Measurements from ENCODE around the gene VWA8. TPM values are rescaled to one million over a fixed set of nuclear protein-coding genes. Genes with fewer than 3 reads are reported as not detected.

Gene VWA8
- polyA plus RNA-seq, 1 of the 3 experiments (the other 2 are of a cell fraction), result 5.5 TPM

DNA sequence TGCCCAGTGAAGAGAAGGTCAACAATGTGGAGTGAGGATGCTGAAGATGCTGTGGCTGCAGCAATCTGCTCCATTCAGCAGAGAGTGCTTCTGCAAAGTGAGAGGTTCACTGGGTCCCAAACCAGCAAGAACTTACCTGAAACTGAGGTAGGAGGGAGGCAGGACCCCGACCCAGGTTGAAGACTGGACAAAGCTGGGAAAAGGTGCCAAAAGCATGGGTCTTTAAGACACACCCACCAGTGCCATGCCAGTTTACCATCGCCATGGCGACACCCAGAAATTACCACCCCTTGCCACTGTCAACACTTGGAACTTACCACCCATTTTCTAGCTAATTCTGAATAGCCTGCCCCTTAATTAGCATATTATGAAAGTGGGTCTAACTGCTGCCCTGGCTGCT, 432.9 kb downstream of the VWA8 start:
- Histone ChIP-seq H3K27me3 (ENCODE audit: insufficient read depth) (peaks cover 11% of the 10 kb centered on the region; the same call in 1 of the 2 replicates), H3K79me2 (ENCODE audit: insufficient read depth) (no peaks in the 10 kb centered on the region), H4K20me1 (ENCODE audit: insufficient read depth) (no peaks in the 10 kb centered on the region), H3F3A (replicated peaks; ENCODE audit: insufficient read depth) (no peaks in the 10 kb centered on the region), H3K4me1 (ENCODE audit: control insufficient read depth in 1 of 2, insufficient read depth in 2 of 2, low read depth in 1 of 2, low read length in 1 of 2) (no peaks in the 10 kb centered on the region), H3K4me3 (ENCODE audit: low read depth in 2 of 2, low read length in 1 of 2) (no peak overlapping the region), H3K9me3 (no peaks in the 10 kb centered on the region), H3K9me2 (no peaks in the 10 kb centered on the region), H2AFZ (ENCODE audit: low read depth) (no peak overlapping the region), H3K36me3 (replicated peaks in 1 of 2; ENCODE audit: control insufficient read depth in 1 of 2, insufficient read depth in 2 of 2, low read length in 1 of 2) (no peaks in the 10 kb centered on the region), H3K9ac (no peak overlapping the region), H3K27ac (ENCODE audit: low read depth in 2 of 2, low read length in 1 of 2) (no peak overlapping the region), H3K4me2 (no peak overlapping the region)
- 89% methylated on average over 2 of the region's 3 CpGs for WGBS (ENCODE audit: low lambda C conversion rate)
- CTCF ChIA-PET, result no interaction called here
- no peak for DNase-seq
- TF ChIP-seq USF2 (IDR thresholded peaks at IDR 0.05; ENCODE audit: borderline replicate concordance, low read depth, low read length), result no peak
- TF ChIP-seq JUND (IDR thresholded peaks at IDR 0.05), result no peak
- no peak for TF ChIP-seq FOSL2 (IDR thresholded peaks at IDR 0.05; ENCODE audit: borderline replicate concordance, low read depth)
- TF ChIP-seq PBX3 (IDR thresholded peaks at IDR 0.05), result no peak
- no peak for TF ChIP-seq SIN3A (IDR thresholded peaks at IDR 0.05; ENCODE audit: borderline replicate concordance, low read depth, low read length)
- TF ChIP-seq YY1 (IDR thresholded peaks at IDR 0.05; ENCODE audit: low read depth), result no peak
- TF ChIP-seq POLR2AphosphoS5 (IDR thresholded peaks at IDR 0.05; ENCODE audit: low read depth, low read length), result no peak
- TF ChIP-seq SMC3 (IDR thresholded peaks at IDR 0.05; ENCODE audit: low read depth, low read length), result no peak
- no peak for TF ChIP-seq MXI1 (IDR thresholded peaks at IDR 0.05; ENCODE audit: low read depth, low read length)
- TF ChIP-seq, protein P1, sequence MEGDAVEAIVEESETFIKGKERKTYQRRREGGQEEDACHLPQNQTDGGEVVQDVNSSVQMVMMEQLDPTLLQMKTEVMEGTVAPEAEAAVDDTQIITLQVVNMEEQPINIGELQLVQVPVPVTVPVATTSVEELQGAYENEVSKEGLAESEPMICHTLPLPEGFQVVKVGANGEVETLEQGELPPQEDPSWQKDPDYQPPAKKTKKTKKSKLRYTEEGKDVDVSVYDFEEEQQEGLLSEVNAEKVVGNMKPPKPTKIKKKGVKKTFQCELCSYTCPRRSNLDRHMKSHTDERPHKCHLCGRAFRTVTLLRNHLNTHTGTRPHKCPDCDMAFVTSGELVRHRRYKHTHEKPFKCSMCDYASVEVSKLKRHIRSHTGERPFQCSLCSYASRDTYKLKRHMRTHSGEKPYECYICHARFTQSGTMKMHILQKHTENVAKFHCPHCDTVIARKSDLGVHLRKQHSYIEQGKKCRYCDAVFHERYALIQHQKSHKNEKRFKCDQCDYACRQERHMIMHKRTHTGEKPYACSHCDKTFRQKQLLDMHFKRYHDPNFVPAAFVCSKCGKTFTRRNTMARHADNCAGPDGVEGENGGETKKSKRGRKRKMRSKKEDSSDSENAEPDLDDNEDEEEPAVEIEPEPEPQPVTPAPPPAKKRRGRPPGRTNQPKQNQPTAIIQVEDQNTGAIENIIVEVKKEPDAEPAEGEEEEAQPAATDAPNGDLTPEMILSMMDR (IDR thresholded peaks at IDR 0.05), result no peak
- no peak for TF ChIP-seq TAF1 (IDR thresholded peaks at IDR 0.05; ENCODE audit: borderline replicate concordance, low read depth, low read length)
- TF ChIP-seq RFX5 (IDR thresholded peaks at IDR 0.05; ENCODE audit: low read length), result no peak
- POLR2A ChIA-PET, result no interaction called here

DNA sequence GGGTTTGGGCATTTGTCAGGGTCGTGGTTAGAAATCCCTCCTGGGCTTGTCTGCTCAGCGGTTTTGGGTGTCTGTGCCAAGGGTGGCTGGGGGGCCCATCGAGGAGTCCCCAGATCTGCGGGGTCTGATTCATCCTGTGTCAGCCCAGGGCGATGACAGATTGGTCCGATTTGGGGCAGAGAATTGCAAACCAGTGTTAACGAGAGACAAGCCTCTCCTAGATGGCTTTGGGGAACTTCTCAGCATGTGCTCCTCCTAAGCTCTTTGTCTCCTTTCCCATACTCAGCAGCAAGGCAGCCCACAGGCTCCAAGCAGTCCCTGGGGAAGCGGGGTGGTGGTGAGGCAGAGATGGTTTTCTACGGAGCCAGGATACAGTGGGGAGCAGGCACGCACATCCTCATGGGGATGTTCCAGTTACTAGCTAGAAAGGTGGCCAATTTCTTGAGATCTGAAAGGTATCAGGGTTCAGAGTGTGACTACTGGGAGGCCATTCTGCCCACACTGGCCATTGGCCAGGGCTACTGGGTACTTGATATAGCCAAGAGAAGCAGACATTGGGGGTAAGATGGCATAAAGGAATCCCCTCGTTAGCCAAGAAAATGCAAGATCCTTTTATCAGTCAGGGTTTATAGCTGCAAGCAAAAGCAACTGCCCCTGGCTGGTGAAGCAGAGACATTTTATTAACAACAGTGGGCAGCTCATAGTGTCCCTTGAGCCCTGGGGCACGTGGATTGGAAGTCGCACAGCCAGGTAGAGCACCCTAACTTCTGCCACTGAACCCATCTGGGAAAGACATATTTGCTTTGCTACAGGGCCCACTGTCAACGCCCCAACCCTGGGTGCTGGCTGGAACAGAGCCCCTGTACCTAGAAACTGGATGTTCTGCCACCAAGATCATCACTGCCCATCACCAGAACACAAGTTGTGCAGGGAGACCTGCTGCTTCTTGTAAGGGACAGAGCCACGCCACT, 440.0 kb downstream of the VWA8 start:
- TF ChIP-seq EZH2phosphoT487 (IDR thresholded peaks at IDR 0.05; ENCODE audit: borderline replicate concordance, low read depth), result no peak
- no peak for TF ChIP-seq TAF1 (IDR thresholded peaks at IDR 0.05; ENCODE audit: borderline replicate concordance, low read depth, low read length)
- TF ChIP-seq, protein P1 (IDR thresholded peaks at IDR 0.05), result no peak
- Histone ChIP-seq H3K27me3 (ENCODE audit: insufficient read depth) (peaks cover 7% of the 10 kb centered on the region; the same call in 1 of the 2 replicates), H3K4me1 (ENCODE audit: control insufficient read depth in 1 of 2, insufficient read depth in 2 of 2, low read depth in 1 of 2, low read length in 1 of 2) (no peaks in the 10 kb centered on the region), H2AFZ (ENCODE audit: low read depth) (no peak overlapping the region), H3F3A (replicated peaks; ENCODE audit: insufficient read depth) (no peaks in the 10 kb centered on the region), H3K4me2 (no peak overlapping the region), H3K27ac (ENCODE audit: low read depth in 2 of 2, low read length in 1 of 2) (no peak overlapping the region), H3K36me3 (replicated peaks in 1 of 2; ENCODE audit: control insufficient read depth in 1 of 2, insufficient read depth in 2 of 2, low read length in 1 of 2) (no peaks in the 10 kb centered on the region), H3K4me3 (ENCODE audit: low read depth in 2 of 2, low read length in 1 of 2) (no peak overlapping the region), H3K9me2 (no peaks in the 10 kb centered on the region), H3K79me2 (ENCODE audit: insufficient read depth) (no peaks in the 10 kb centered on the region), H3K9me3 (no peaks in the 10 kb centered on the region), H4K20me1 (ENCODE audit: insufficient read depth) (no peaks in the 10 kb centered on the region), H3K9ac (no peak overlapping the region)
- POLR2A ChIA-PET, result no interaction called here
- 42% methylated on average over 13 of the region's 15 CpGs for WGBS (ENCODE audit: low lambda C conversion rate)
- CTCF ChIA-PET, result no interaction called here
- no peak for DNase-seq
